Subcutaneous abdominal adipose tissue (tissue), 5 donors: ENCODE measurements around the gene PIGN.

Experiments
- H3K27ac ChIP-seq: one replicate; pipeline ENCODE4 v1.7.0; 2013; ENCODE audit warnings: low read depth, mild to moderate bottlenecking, inconsistent platforms, low read length, moderate library complexity
- H3K27me3 ChIP-seq, 5 donors: one replicate each; pipeline ENCODE4 v1.7.0; 2013; ENCODE audit warnings: low read length in 5 of 5, inconsistent platforms in 1 of 5; ENCODE audit not compliant: control insufficient read depth in 5 of 5, insufficient read depth in 4 of 5
- H3K36me3 ChIP-seq, 5 donors: one replicate each; pipeline ENCODE4 v1.7.0; 2013; ENCODE audit warnings: low read length in 5 of 5; ENCODE audit not compliant: control insufficient read depth in 5 of 5, insufficient read depth in 5 of 5
- H3K4me1 ChIP-seq, 5 donors: one replicate each; pipeline ENCODE4 v1.7.0; 2013; ENCODE audit warnings: low read length in 5 of 5, mild to moderate bottlenecking in 3 of 5, moderate library complexity in 1 of 5; ENCODE audit not compliant: control insufficient read depth in 5 of 5, insufficient read depth in 5 of 5
- H3K4me3 ChIP-seq, 5 donors: one replicate each; pipeline ENCODE4 v1.7.0; 2013; ENCODE audit warnings: low read length in 5 of 5, low read depth in 1 of 5
- H3K9ac ChIP-seq, 5 donors: one replicate each; pipeline ENCODE4 v1.7.0; 2013; ENCODE audit warnings: low read length in 5 of 5, mild to moderate bottlenecking in 4 of 5, moderate library complexity in 3 of 5
- H3K9me3 ChIP-seq, 5 donors: one replicate each; pipeline ENCODE4 v1.7.0; 2013; ENCODE audit warnings: low read length in 5 of 5; ENCODE audit not compliant: control insufficient read depth in 5 of 5
- donor health status: healthy.
- donor health status: healthy.
- donor health status: healthy.
- donor health status: healthy.
- donor health status: healthy.

The PIGN gene

DNA sequence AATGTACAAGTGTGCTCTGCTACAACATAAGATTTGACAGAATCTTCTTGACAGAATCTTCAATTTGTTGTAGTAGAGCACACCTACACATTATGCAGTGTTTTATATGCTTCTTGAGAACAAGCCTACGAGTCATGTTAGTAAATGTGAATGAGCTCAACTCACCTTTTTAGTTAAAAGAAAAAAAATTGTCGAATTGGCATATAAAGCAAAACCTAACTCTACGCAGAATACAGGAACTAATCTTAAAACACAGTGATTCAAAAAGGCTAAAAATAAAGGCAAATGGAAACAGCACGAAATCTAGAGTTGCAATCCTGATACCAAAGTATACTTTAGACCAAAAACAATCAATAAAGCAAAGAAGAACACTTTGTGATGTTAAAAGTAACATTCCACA lies 87.9 kb downstream of the PIGN start:
- Histone ChIP-seq H3K27ac (no peak overlapping the region), H3K27me3 (no peaks in the 10 kb centered on the region)

DNA sequence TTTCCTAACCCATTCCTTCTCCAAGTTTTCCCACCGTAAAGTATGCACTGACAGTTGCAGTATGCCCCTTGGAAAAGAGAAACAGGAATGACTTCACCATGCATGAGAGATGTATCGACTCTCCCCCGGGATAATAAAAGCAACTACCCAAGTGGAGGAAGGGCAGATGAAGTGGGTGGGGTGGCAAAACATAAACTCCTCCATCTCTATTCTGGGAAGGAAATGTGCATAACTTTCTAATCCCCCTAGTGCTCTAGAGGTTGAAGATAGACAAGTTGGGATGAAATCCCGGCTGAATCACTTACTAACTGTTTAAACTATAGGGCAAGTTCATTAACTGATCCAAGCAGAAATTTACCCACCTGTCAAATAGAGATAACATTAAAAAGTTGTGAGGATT lies 89.2 kb downstream of the PIGN start:
- H3K4me1 ChIP-seq, result no peaks in the 10 kb centered on the region
- H3K9ac ChIP-seq, result no peak overlapping the region
- no peak overlapping the region for H3K4me3 ChIP-seq
- peaks cover 0 to 5% (median 0%) of the 10 kb centered on the region in 5 donors for H3K9me3 ChIP-seq
- no peaks in the 10 kb centered on the region for H3K27me3 ChIP-seq
- H3K27ac ChIP-seq, result no peak overlapping the region
- H3K36me3 ChIP-seq, result peaks cover 7 to 45% (median 9%) of the 10 kb centered on the region in 5 donors

More for the DNA sequence above, 87.9 kb downstream of the PIGN start:
- H3K9me3 ChIP-seq, result peaks cover 0 to 5% (median 0%) of the 10 kb centered on the region in 5 donors
- H3K4me1 ChIP-seq, result no peaks in the 10 kb centered on the region
- no peak overlapping the region for H3K4me3 ChIP-seq
- H3K9ac ChIP-seq, result no peak overlapping the region
- peaks cover 7 to 45% (median 9%) of the 10 kb centered on the region in 5 donors for H3K36me3 ChIP-seq

DNA sequence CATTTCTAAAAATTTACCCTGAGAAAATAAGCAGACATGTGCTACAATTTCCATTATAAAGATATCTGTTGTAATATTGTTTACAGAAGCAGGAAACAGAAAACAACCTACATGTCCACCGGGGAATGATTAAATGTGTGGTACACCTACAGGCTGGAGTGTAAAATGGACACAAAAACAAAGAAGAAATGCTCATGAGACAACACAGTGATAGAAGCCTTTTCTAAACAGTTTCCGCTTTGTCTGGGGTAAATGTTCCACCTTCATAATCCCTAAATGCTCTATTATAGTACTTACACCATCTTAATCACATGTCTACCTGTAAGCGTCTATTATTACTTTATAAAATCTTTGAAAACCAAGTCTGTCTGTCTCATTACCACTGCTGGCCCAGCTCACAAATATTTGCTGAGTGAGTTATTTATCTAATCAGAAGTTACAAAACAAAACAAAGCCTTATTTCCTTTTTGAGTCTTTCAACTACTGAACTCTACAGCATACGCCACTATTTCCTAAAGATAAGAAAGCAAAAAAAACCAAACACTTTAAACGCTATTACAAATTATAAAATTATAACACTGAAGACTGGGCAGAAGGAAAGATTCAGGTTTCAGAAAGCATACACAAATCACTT lies 95.3 kb downstream of the PIGN start:
- Histone ChIP-seq H3K9ac (no peak overlapping the region), H3K36me3 (peaks cover 3 to 30% (median 11%) of the 10 kb centered on the region in 5 donors), H3K27me3 (no peaks in the 10 kb centered on the region), H3K9me3 (no peaks in the 10 kb centered on the region), H3K4me3 (no peak overlapping the region), H3K4me1 (no peaks in the 10 kb centered on the region), H3K27ac (no peak overlapping the region)

DNA sequence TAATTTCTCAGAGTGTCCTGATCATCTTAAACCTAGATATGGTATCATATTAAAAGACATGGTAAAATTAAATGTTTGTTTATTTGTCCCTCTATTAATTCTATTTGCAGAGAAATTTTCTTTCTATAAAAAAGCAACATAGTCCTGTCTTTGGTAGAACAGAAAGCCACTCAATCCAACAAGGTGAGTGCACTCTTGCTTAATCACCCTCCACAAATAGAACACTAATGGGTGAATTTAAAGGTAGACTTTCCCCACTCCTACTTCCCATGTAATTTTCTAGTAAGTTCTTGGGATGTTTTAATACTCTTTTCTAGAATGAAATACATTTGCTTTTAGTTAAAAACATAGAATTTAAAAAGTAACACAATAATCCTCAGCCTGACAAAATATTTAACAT lies 97.7 kb downstream of the PIGN start:
- H3K9ac ChIP-seq, result no peak overlapping the region
- no peaks in the 10 kb centered on the region for H3K27me3 ChIP-seq
- peaks cover 3 to 36% (median 11%) of the 10 kb centered on the region in 5 donors for H3K36me3 ChIP-seq
- H3K9me3 ChIP-seq, result no peaks in the 10 kb centered on the region
- no peak overlapping the region for H3K27ac ChIP-seq
- no peaks in the 10 kb centered on the region for H3K4me1 ChIP-seq
- no peak overlapping the region for H3K4me3 ChIP-seq

DNA sequence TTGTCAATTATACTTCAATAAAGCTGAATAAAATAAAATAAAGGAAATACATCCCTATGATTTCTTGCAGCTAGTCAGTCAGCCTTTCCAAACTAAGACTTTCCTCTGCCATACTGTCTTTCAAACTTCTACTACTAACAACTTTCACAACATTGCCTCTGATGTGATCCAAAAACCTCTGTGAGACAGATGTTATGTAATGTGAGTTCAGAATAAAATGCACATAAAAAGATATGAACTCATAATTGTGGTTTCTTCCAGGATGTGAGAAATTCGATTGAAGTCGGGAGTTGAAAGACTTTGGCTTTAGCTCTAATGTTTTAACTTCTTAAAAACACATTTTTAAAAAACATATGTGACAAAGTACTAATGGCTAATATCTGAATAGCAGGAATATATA lies 98.7 kb downstream of the PIGN start:
- Histone ChIP-seq H3K36me3 (peaks cover 3 to 43% (median 11%) of the 10 kb centered on the region in 5 donors), H3K9ac (no peak overlapping the region), H3K4me3 (no peak overlapping the region), H3K27ac (no peak overlapping the region), H3K27me3 (no peaks in the 10 kb centered on the region), H3K9me3 (no peaks in the 10 kb centered on the region), H3K4me1 (no peaks in the 10 kb centered on the region)

DNA sequence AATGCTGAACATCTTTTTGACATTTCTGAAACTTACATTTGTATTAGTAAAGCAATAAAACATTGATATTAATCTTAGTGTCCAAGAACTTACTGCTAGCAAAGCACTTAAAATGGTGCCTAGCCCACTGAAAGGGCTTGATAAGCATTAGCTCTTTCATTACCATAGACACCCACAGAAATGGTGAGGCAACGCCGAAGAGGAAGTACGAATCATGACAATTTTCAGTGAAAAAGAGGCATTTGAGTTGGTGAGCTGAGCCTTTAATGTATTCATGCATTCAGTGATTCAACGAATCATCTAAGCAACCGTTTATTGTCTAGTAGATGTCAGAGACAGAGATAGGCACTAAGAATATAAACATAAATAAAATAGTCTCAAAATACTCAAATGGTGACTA lies 101.1 kb downstream of the PIGN start:
- H3K36me3 ChIP-seq, result peaks cover 3 to 43% (median 13%) of the 10 kb centered on the region in 5 donors

DNA sequence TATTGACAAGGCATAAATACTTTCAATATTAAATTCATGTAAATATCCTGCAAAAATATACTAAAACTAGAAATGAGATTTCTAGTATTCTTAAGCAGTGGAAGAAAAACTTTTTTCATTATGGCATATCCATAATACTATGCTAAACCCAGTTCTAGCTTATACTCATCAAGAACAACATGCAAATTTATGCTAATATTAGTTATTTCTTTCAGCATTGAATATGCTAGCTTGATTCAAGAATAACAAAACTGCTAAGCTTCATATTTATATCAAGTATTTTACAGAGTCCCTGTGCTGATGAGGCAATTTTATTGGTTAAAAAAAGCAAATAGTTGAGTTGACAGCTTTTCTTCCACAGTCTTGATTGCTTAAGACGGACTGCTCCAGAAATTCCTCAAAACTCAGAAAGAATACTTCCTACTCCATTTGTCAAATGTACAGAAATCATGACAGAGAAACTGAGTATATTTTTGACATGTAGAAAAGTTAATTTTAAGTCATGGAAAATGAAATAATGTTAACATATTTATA lies 105.0 kb downstream of the PIGN start:
- Histone ChIP-seq H3K9ac (no peak overlapping the region), H3K9me3 (no peaks in the 10 kb centered on the region), H3K4me3 (no peak overlapping the region), H3K27ac (no peak overlapping the region), H3K4me1 (peaks cover 0 to 3% (median 0%) of the 10 kb centered on the region in 5 donors), H3K36me3 (peaks cover 0 to 22% (median 5%) of the 10 kb centered on the region in 5 donors), H3K27me3 (no peaks in the 10 kb centered on the region)

More for the DNA sequence above, 101.1 kb downstream of the PIGN start:
- H3K9ac ChIP-seq, result no peak overlapping the region
- H3K27me3 ChIP-seq, result no peaks in the 10 kb centered on the region
- no peak overlapping the region for H3K27ac ChIP-seq
- no peak overlapping the region for H3K4me3 ChIP-seq
- no peaks in the 10 kb centered on the region for H3K9me3 ChIP-seq
- peaks cover 0 to 3% (median 0%) of the 10 kb centered on the region in 5 donors for H3K4me1 ChIP-seq

DNA sequence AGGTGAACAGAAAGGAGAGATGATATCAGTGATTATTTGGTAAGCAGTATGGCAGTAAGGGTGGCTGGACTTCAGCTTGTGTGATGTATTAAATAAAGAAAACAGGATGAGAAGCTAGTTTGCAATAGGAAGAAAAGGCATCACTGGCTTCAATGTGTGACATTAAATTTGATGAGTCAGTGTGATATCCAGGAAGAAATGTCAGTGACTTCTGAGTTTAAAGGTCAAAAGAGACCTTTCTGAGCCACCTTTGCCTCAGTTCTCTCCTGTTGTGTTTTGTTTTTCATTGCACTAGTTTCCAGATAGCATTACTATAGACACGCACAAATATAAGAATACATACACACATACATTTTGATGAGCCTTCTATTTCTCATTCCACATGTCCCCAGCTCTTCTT lies 105.6 kb downstream of the PIGN start:
- Histone ChIP-seq H3K27me3 (no peaks in the 10 kb centered on the region), H3K9me3 (no peaks in the 10 kb centered on the region), H3K9ac (no peak overlapping the region), H3K27ac (no peak overlapping the region), H3K4me1 (peaks cover 0 to 3% (median 0%) of the 10 kb centered on the region in 5 donors), H3K4me3 (no peak overlapping the region), H3K36me3 (peaks cover 0 to 22% (median 0%) of the 10 kb centered on the region in 5 donors)

DNA sequence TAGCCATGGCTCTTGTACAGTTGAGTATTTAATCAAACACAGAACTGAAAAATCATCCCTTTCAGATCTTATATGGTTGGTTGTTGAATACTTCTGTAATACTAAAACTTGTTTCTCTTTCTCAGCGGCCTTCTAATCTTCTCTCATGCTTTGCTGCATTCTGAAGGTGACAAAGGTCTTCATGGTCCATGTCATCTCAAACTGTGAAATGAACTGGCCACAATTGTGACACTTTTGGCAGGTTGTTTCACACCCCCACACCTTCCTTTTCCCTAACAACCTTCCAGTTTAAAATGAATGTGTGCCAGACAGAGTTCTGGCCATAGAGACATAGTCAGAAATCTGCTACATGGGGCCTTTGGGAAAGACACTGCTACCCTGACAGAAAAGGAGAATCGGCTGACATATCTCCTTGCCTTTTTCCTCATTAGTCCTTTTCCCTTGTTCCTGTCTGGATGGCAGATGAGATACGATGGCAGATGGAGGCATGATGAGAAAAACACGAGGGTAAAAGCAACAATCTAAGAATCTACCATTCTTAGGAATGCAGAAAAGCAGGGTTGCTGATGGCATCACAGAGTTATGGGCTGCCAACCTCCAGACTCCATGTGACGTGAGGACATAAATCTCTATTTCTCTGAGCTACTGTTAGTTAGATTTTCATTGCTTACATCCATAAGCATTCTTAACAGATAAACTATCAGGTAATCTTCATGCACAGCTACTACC lies 106.5 kb downstream of the PIGN start:
- Histone ChIP-seq H3K36me3 (peaks cover 0 to 17% (median 0%) of the 10 kb centered on the region in 5 donors), H3K9ac (no peak overlapping the region), H3K27ac (no peak overlapping the region), H3K4me1 (peaks cover 0 to 3% (median 0%) of the 10 kb centered on the region in 5 donors), H3K9me3 (no peaks in the 10 kb centered on the region), H3K4me3 (no peak overlapping the region), H3K27me3 (no peaks in the 10 kb centered on the region)
